Measurements from ENCODE around the gene PCDHA1. TPM values are rescaled to one million over a fixed set of nuclear protein-coding genes. Genes with fewer than 3 reads are reported as not detected.
A peak's percentile ranks its signal among the peaks of the same experiment; 100 is the strongest.
"Not testable (repeated sequence)": the region's sequence is repeated elsewhere in the genome, so short reads cannot be mapped to it uniquely, and the experiment has no call there.

PCDHA1 gene
- polyA plus RNA-seq, 1 experiment, result 0.12 TPM

DNA sequence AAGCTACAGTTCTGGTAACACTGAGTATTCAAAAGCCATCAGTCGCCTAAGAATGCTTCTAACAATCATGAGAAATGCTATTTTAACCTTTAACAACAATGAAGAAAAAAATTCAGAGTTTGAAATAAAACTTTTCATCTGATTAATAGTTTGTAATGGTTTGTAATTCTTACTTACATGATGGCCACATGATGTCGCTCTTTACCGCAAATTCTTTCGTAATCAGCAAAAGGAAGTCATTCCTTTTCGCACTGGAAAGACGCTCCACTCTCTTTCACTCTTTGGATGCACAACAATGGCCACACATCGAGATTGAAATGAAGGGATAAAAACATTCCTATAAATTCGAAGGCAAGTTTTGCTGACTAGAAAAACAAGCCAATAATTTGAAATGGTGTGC lies 48.1 kb downstream of the PCDHA1 start, which contains the start of gene PCDHA7:
PCDHA7 (plus strand) TSS at position 277 of the 400 bp plus-strand sequence; CDS start at position 392, 115 bp downstream.
- ChIA-PET POLR2A (no interaction called here), CTCF (no interaction called here)
- no peaks in the 10 kb centered on the region for H3K27me3 ChIP-seq (ENCODE audit: control insufficient read depth, insufficient read depth, low read length)
- peak within 1 kb of the TSS; percentile 27 for H3K4me3 ChIP-seq (ENCODE audit: low read depth, low read length)
- TF ChIP-seq, protein P1, sequence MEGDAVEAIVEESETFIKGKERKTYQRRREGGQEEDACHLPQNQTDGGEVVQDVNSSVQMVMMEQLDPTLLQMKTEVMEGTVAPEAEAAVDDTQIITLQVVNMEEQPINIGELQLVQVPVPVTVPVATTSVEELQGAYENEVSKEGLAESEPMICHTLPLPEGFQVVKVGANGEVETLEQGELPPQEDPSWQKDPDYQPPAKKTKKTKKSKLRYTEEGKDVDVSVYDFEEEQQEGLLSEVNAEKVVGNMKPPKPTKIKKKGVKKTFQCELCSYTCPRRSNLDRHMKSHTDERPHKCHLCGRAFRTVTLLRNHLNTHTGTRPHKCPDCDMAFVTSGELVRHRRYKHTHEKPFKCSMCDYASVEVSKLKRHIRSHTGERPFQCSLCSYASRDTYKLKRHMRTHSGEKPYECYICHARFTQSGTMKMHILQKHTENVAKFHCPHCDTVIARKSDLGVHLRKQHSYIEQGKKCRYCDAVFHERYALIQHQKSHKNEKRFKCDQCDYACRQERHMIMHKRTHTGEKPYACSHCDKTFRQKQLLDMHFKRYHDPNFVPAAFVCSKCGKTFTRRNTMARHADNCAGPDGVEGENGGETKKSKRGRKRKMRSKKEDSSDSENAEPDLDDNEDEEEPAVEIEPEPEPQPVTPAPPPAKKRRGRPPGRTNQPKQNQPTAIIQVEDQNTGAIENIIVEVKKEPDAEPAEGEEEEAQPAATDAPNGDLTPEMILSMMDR (IDR thresholded peaks at IDR 0.05; ENCODE audit: insufficient read depth, low read depth, low read length), result no peak
- no peaks in the 10 kb centered on the region for H3K36me3 ChIP-seq (ENCODE audit: control insufficient read depth, insufficient read depth, low read length)
- DNase-seq (ENCODE audit: low read depth), result no peak

DNA sequence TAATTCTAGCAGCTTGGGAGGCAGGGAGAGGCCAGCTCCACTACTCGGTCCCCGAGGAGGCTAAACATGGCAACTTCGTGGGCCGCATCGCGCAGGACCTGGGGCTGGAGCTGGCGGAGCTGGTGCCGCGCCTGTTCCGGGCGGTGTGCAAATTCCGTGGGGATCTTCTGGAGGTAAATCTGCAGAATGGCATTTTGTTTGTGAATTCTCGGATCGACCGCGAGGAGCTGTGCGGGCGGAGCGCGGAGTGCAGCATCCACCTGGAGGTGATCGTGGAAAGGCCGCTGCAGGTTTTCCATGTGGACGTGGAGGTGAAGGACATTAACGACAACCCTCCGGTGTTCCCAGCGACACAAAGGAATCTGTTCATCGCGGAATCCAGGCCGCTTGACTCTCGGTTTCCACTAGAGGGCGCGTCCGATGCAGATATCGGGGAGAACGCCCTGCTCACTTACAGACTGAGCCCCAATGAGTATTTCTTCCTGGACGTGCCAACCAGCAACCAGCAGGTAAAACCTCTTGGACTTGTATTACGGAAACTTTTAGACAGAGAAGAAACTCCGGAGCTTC lies 48.6 kb downstream of the PCDHA1 start:
- H3K36me3 ChIP-seq (ENCODE audit: control insufficient read depth, insufficient read depth, low read length); CTCF ChIA-PET; H3K27me3 ChIP-seq (ENCODE audit: control insufficient read depth, insufficient read depth, low read length); POLR2A ChIA-PET; DNase-seq (ENCODE audit: low read depth): not testable (repeated sequence)
- H3K4me3 ChIP-seq (ENCODE audit: low read depth, low read length), result peak overlapping the region; percentile 27

DNA sequence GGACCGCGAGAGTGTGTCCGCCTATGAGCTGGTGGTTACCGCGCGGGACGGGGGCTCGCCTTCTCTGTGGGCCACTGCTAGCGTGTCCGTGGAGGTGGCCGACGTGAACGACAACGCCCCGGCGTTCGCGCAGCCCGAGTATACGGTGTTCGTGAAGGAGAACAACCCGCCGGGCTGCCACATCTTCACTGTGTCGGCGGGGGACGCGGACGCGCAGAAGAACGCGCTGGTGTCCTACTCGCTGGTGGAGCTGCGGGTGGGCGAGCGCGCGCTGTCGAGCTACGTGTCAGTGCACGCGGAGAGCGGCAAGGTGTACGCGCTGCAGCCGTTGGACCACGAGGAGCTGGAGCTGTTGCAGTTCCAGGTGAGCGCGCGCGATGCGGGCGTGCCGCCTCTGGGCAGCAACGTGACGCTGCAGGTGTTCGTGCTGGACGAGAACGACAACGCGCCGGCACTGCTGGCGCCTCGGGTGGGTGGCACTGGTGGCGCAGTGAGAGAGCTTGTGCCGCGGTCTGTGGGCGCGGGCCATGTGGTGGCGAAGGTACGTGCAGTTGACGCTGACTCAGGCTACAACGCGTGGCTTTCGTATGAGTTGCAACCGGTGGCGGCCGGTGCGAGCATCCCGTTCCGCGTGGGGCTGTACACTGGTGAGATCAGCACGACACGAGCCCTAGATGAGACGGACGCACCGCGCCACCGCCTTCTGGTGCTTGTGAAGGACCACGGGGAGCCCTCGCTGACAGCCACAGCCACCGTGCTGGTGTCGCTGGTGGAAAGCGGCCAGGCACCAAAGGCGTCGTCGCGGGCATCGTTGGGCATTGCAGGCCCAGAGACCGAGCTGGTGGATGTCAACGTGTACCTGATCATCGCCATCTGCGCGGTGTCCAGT lies 49.9 kb downstream of the PCDHA1 start:
- Histone ChIP-seq H3K4me3 (ENCODE audit: low read depth, low read length) (no peak overlapping the region), H3K36me3 (ENCODE audit: control insufficient read depth, insufficient read depth, low read length) (no peaks in the 10 kb centered on the region), H3K27me3 (ENCODE audit: control insufficient read depth, insufficient read depth, low read length) (no peaks in the 10 kb centered on the region)
- DNase-seq (ENCODE audit: low read depth), result no peak
- CTCF ChIA-PET, result interaction anchor here (1.0 kb wide), 1 partner anchor 14 kb away, joined by 3 read pairs; the partner anchor contains the start of gene PCDHA5
- TF ChIP-seq, protein P1 (IDR thresholded peaks at IDR 0.05; ENCODE audit: insufficient read depth, low read depth, low read length), result no peak
- POLR2A ChIA-PET, result no interaction called here

GRCh38 chr5:140840978-140841962 lies 55.3 kb downstream of the PCDHA1 start, which contains the start of gene PCDHA8:
PCDHA8 (plus strand) TSS chr5:140841187; CDS start chr5:140841322, 135 bp downstream.
- TF ChIP-seq, protein P1 (IDR thresholded peaks at IDR 0.05; ENCODE audit: insufficient read depth, low read depth, low read length), result no peak
- POLR2A ChIA-PET, result no interaction called here

DNA sequence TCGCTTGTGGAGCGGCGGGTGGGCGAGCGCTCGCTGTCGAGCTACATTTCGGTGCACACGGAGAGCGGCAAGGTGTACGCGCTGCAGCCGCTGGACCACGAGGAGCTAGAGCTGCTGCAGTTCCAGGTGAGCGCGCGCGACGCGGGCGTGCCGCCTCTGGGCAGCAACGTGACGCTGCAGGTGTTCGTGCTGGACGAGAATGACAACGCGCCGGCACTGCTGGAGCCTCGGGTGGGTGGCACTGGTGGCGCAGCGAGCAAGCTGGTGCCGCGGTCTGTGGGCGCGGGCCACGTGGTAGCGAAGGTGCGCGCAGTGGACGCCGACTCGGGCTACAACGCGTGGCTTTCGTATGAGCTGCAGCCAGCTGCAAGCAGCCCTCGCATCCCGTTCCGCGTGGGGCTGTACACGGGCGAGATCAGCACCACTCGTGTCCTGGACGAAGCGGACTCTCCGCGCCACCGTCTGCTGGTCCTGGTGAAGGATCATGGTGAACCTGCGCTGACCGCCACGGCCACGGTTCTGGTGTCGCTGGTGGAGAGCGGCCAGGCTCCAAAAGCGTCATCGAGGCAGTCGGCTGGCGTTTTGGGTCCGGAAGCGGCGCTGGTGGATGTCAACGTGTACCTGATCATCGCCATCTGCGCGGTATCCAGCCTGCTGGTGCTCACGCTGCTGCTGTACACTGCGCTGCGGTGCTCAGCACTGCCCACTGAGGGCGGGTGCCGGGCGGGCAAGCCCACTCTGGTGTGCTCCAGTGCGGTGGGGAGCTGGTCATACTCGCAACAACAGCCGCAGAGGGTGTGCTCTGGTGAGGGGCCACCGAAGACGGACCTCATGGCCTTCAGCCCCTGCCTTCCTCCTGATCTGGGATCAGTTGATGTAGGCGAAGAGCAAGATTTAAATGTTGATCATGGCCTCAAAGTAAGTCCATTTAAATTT lies 57.1 kb downstream of the PCDHA1 start:
- no peaks in the 10 kb centered on the region for H3K27me3 ChIP-seq (ENCODE audit: control insufficient read depth, insufficient read depth, low read length)
- H3K4me3 ChIP-seq (ENCODE audit: low read depth, low read length), result no peak overlapping the region
- TF ChIP-seq, protein P1 (IDR thresholded peaks at IDR 0.05; ENCODE audit: insufficient read depth, low read depth, low read length), result no peak
- ChIA-PET POLR2A (no interaction called here), CTCF (no interaction called here)
- no peak for DNase-seq (ENCODE audit: low read depth)
- H3K36me3 ChIP-seq (ENCODE audit: control insufficient read depth, insufficient read depth, low read length), result no peaks in the 10 kb centered on the region

More at GRCh38 chr5:140840978-140841962, 55.3 kb downstream of the PCDHA1 start, which contains the start of gene PCDHA8:
- Histone ChIP-seq H3K4me3 (ENCODE audit: low read depth, low read length) (no peak within 1 kb of the TSS), H3K36me3 (ENCODE audit: control insufficient read depth, insufficient read depth, low read length) (no peaks in the 10 kb centered on the region), H3K27me3 (ENCODE audit: control insufficient read depth, insufficient read depth, low read length) (no peaks in the 10 kb centered on the region)
- no peak for DNase-seq (ENCODE audit: low read depth)
- CTCF ChIA-PET, result interaction anchor here (0.9 kb wide), 1 partner anchor 15 kb away, joined by 3 read pairs; no protein-coding TSS in a partner anchor

DNA sequence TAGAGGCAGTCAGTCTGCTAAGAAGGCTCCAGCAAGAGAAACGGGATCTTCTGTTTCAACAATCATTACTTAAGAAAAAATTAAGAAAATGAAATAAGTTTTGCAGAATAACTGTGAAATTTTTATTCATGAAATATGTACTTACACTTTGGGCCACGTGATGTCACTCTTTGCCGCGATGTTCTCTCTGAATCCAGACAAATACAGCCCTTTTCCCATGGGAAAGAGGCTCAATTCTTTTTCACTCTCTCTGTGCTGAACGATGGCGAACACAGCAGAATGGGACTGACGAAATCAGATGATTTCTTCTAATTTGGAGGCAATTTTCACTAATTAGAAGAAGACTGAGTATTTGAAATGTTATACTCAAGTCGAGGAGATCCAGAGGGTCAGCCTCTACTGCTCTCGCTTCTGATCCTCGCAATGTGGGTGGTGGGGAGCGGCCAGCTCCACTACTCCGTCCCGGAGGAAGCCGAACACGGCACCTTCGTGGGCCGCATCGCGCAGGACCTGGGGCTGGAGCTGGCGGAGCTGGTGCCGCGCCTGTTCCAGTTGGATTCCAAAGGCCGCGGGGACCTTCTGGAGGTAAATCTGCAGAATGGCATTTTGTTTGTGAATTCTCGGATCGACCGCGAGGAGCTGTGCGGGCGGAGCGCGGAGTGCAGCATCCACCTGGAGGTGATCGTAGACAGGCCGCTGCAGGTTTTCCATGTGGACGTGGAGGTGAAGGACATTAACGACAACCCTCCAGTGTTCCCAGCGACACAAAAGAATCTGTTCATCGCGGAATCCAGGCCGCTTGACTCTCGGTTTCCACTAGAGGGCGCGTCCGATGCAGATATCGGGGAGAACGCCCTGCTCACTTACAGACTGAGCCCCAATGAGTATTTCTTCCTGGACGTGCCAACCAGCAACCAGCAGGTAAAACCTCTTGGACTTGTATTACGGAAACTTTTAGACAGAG lies 62.5 kb downstream of the PCDHA1 start, which contains the start of gene PCDHA9:
PCDHA9 (plus strand) TSS at position 244 of the 964 bp plus-strand sequence; CDS start at position 358, 114 bp downstream.
- CTCF ChIA-PET, result interaction anchor here (0.6 to 1.2 kb wide), 2 partner anchors 34 to 193 kb away, joined by 3 read pairs; no protein-coding TSS in a partner anchor
- DNase-seq (ENCODE audit: low read depth); H3K27me3 ChIP-seq (ENCODE audit: control insufficient read depth, insufficient read depth, low read length); H3K4me3 ChIP-seq (ENCODE audit: low read depth, low read length); POLR2A ChIA-PET; H3K36me3 ChIP-seq (ENCODE audit: control insufficient read depth, insufficient read depth, low read length): not testable (repeated sequence)

Measured in BJ (cell line).